ENCODE data around the gene IL18BP. TPM values are rescaled to one million over a fixed set of nuclear protein-coding genes. Genes with fewer than 3 reads are reported as not detected.
A peak's percentile ranks its signal among the peaks of the same experiment; 100 is the strongest.

IL18BP gene
- total RNA-seq, result 10 to 100 TPM in 1 of 4 donors, 1 to 10 TPM in 3; 5.1 to 11.6 (median 6.3) TPM

GRCh38 chr11:71998649-71999310, at the start of gene IL18BP:
TSS of gene IL18BP (plus strand) at chr11:71998909. CDS start at chr11:71999985, 1,076 bp downstream.
- Histone ChIP-seq H3K27ac (peak within 1 kb of the TSS; percentile 32 to 77 (median 52)), H3K9me3 (no peaks in the 10 kb centered on the region), H3K4me3 (peak within 1 kb of the TSS in 2 of 4 donors; percentile 8 to 26), H3K36me3 (peaks cover 0 to 52% (median 7%) of the 10 kb centered on the region in 3 donors), H3K27me3 (no peaks in the 10 kb centered on the region), H3K4me1 (peaks cover 0 to 31% (median 12%) of the 10 kb centered on the region in 4 donors)
- DNase-seq (ENCODE audit: low spot score in 2 of 2), result no peak
- WGBS, 2 donors, result 80 to 87% methylated on average over 11 of the region's 11 CpGs
- no peak for TF ChIP-seq EP300 (IDR thresholded peaks at IDR 0.05)
- no peak for TF ChIP-seq CTCF (IDR thresholded peaks at IDR 0.05)
- no peak for TF ChIP-seq POLR2A (IDR thresholded peaks at IDR 0.05)

GRCh38 chr11:71949034-71949433, 49.7 kb upstream of the IL18BP start:
- no peaks in the 10 kb centered on the region for H3K27me3 ChIP-seq
- TF ChIP-seq EP300 (IDR thresholded peaks at IDR 0.05), result no peak
- no peak for TF ChIP-seq CTCF (IDR thresholded peaks at IDR 0.05)
- TF ChIP-seq POLR2A (IDR thresholded peaks at IDR 0.05), result no peak
- no peaks in the 10 kb centered on the region for H3K9me3 ChIP-seq
- WGBS, 2 donors, result 82 to 87% methylated on average over 6 of the region's 6 CpGs
- H3K36me3 ChIP-seq, result no peaks in the 10 kb centered on the region
- no peak overlapping the region for H3K4me3 ChIP-seq
- H3K4me1 ChIP-seq, result peaks cover 0 to 12% (median 0%) of the 10 kb centered on the region in 4 donors
- H3K27ac ChIP-seq, result no peak overlapping the region
- DNase-seq (ENCODE audit: low spot score in 2 of 2), result no peak

GRCh38 chr11:71951741-71952310, 46.9 kb upstream of the IL18BP start:
- Histone ChIP-seq H3K27me3 (no peaks in the 10 kb centered on the region), H3K27ac (no peak overlapping the region), H3K4me3 (no peak overlapping the region), H3K36me3 (no peaks in the 10 kb centered on the region), H3K9me3 (no peaks in the 10 kb centered on the region), H3K4me1 (peaks cover 0 to 12% (median 0%) of the 10 kb centered on the region in 4 donors)
- TF ChIP-seq EP300 (IDR thresholded peaks at IDR 0.05) (no peak), CTCF (IDR thresholded peaks at IDR 0.05) (no peak), POLR2A (IDR thresholded peaks at IDR 0.05) (no peak)
- DNase-seq (ENCODE audit: low spot score in 2 of 2), result no peak
- 44 to 46% methylated on average over 4 of the region's 4 CpGs for WGBS, 2 donors

- Histone ChIP-seq H3K9me3 (no peaks in the 10 kb centered on the region), H3K4me3 (no peak overlapping the region), H3K27ac (no peak overlapping the region), H3K4me1 (no peaks in the 10 kb centered on the region), H3K36me3 (peaks cover 0 to 19% (median 0%) of the 10 kb centered on the region in 3 donors), H3K27me3 (no peaks in the 10 kb centered on the region)
- TF ChIP-seq EP300 (IDR thresholded peaks at IDR 0.05), result no peak
- TF ChIP-seq CTCF (IDR thresholded peaks at IDR 0.05), result no peak
- TF ChIP-seq POLR2A (IDR thresholded peaks at IDR 0.05), result no peak
- 62 to 75% methylated on average over 3 of the region's 3 CpGs for WGBS, 2 donors
- no peak for DNase-seq (ENCODE audit: low spot score in 2 of 2)
Measured at GRCh38 chr11:71955898-71956456, 42.7 kb upstream of the IL18BP start.
